Bronchial epithelial cell (primary cell): ENCODE measurements around the gene SLC25A21. TPM values are rescaled to one million over a fixed set of nuclear protein-coding genes. Genes with fewer than 3 reads are reported as not detected.

Source experiments
- DNase-seq: peaks from one replicate; pipeline ENCODE4 v3.0.0-alpha.2; 2010; ENCODE audit warnings: low read depth
- FAIRE-seq: peaks from 2 replicates; lab custom pipeline; 2011; peaks lifted over from hg19 to GRCh38; lab: Jason Lieb, UNC
- H3K27me3 ChIP-seq: 2 replicates; pipeline ENCODE4 v1.5.1; 2011; ENCODE audit warnings: low read length; ENCODE audit not compliant: control insufficient read depth, insufficient read depth
- H3K36me3 ChIP-seq: 2 replicates; pipeline ENCODE4 v1.5.1; 2011; ENCODE audit warnings: low read length; ENCODE audit not compliant: control insufficient read depth, insufficient read depth
- H3K4me3 ChIP-seq: 2 replicates; pipeline ENCODE4 v1.5.1; 2011; ENCODE audit warnings: mild to moderate bottlenecking, low read depth, low read length, control low read depth
- CTCF ChIP-seq: IDR thresholded peaks from 2 replicates; pipeline ENCODE4 v1.5.1; 2011; ENCODE audit warnings: mild to moderate bottlenecking, moderate library complexity, low read length, control low read depth, inconsistent platforms; ENCODE audit not compliant: insufficient read depth, severe bottlenecking
- total RNA-seq: library from RNA; depleted of rRNA; stranded (reverse); fragments of >200 nt; gene quantifications from 2 replicates; pipeline ENCODE4 v1.2.1, GENCODE V29; 2014

The SLC25A21 gene
- total RNA-seq, 1 donor from 2014 or later, result 0.53 TPM

GRCh38 chr14:36738269-36738668, 434.1 kb downstream of the SLC25A21 start:
- FAIRE-seq (no peak), DNase-seq (no peak)
- Histone ChIP-seq H3K4me3 (no peak overlapping the region), H3K36me3 (no peaks in the 10 kb centered on the region), H3K27me3 (no peaks in the 10 kb centered on the region)
- no peak for TF ChIP-seq CTCF

- FAIRE-seq, result no peak
- no peaks in the 10 kb centered on the region for H3K27me3 ChIP-seq
- H3K4me3 ChIP-seq, result no peak overlapping the region
- no peak for TF ChIP-seq CTCF
- DNase-seq, result no peak
- no peaks in the 10 kb centered on the region for H3K36me3 ChIP-seq
Measured at GRCh38 chr14:36726128-36726527, 446.3 kb downstream of the SLC25A21 start.

- TF ChIP-seq CTCF, result no peak
- DNase-seq (no peak), FAIRE-seq (no peak)
Measured at GRCh38 chr14:36724162-36724561, 448.2 kb downstream of the SLC25A21 start.

GRCh38 chr14:36723530-36723929, 448.9 kb downstream of the SLC25A21 start:
- no peaks in the 10 kb centered on the region for H3K36me3 ChIP-seq
- DNase-seq (no peak), FAIRE-seq (no peak)
- no peak overlapping the region for H3K4me3 ChIP-seq
- H3K27me3 ChIP-seq, result no peaks in the 10 kb centered on the region
- no peak for TF ChIP-seq CTCF

More at GRCh38 chr14:36724162-36724561, 448.2 kb downstream of the SLC25A21 start:
- H3K27me3 ChIP-seq, result no peaks in the 10 kb centered on the region
- H3K4me3 ChIP-seq, result no peak overlapping the region
- H3K36me3 ChIP-seq, result no peaks in the 10 kb centered on the region

GRCh38 chr14:36721877-36722276, 450.5 kb downstream of the SLC25A21 start:
- DNase-seq (no peak), FAIRE-seq (no peak)
- Histone ChIP-seq H3K27me3 (no peaks in the 10 kb centered on the region), H3K4me3 (no peak overlapping the region), H3K36me3 (no peaks in the 10 kb centered on the region)
- no peak for TF ChIP-seq CTCF

GRCh38 chr14:36720657-36721056, 451.7 kb downstream of the SLC25A21 start:
- no peak overlapping the region for H3K4me3 ChIP-seq
- DNase-seq (no peak), FAIRE-seq (peak; percentile 62)
- no peaks in the 10 kb centered on the region for H3K27me3 ChIP-seq
- H3K36me3 ChIP-seq, result no peaks in the 10 kb centered on the region
- no peak for TF ChIP-seq CTCF
